Neural progenitor cell (in vitro differentiated cells): ENCODE results near the gene RPL10A.

Experiments used
- EZH2 ChIP-seq: fragments of 200-600 bp; sonication (generic); IDR thresholded peaks from 2 replicates; pipeline ENCODE4 v1.6.1; 2017; ENCODE audit warnings: antibody characterized with exemption, mild to moderate bottlenecking, moderate library complexity
- EZH2phosphoT487 ChIP-seq: fragments of 200-600 bp; sonication (generic); IDR thresholded peaks from 2 replicates; pipeline ENCODE4 v1.6.1; 2017; ENCODE audit warnings: antibody characterized with exemption
- TF ChIP-seq, protein P1 (sequence below): fragments of 200-600 bp; sonication (generic); IDR thresholded peaks from 2 replicates; pipeline ENCODE4 v1.5.1; 2017; ENCODE audit warnings: antibody characterized with exemption, mild to moderate bottlenecking

DNA sequence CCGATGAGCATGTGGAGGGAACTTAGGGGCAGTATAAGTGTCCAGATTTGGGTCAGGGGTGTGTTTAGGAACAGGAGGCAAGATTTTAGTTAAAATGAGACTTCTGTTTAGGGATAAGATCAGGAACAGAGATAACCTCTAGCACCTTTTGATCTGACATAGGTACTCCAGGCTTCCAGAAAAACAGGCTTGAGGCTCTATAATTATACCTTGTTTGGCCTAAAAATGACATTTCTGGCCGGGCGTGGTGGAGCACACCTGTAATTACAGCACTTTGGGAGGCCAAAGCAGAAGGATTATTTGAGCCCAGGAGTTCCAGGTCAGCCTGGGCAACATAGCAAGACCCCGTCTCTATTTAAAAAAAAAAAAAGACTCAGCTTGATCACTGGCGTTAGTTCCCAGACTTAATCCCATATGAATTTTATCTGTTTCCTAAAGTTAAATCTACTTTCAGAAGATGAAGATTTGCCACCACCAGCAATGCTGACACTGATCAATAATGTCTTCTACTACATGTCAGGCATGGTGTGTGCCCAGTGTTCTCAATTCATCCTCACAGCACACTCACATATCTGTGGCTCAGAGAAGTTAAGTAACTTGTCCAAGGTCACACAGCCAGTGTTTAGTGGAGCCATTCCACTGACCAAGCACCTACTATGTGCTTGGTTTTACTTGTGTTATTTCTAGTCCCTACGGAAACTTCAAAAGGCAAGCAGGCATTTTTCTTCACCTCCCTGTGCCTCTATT lies 50.5 kb downstream of the RPL10A start:
- TF ChIP-seq, protein P1, sequence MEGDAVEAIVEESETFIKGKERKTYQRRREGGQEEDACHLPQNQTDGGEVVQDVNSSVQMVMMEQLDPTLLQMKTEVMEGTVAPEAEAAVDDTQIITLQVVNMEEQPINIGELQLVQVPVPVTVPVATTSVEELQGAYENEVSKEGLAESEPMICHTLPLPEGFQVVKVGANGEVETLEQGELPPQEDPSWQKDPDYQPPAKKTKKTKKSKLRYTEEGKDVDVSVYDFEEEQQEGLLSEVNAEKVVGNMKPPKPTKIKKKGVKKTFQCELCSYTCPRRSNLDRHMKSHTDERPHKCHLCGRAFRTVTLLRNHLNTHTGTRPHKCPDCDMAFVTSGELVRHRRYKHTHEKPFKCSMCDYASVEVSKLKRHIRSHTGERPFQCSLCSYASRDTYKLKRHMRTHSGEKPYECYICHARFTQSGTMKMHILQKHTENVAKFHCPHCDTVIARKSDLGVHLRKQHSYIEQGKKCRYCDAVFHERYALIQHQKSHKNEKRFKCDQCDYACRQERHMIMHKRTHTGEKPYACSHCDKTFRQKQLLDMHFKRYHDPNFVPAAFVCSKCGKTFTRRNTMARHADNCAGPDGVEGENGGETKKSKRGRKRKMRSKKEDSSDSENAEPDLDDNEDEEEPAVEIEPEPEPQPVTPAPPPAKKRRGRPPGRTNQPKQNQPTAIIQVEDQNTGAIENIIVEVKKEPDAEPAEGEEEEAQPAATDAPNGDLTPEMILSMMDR: no peak
- TF ChIP-seq EZH2phosphoT487: no peak
- no peak for TF ChIP-seq EZH2
